GM19463 (cell line): ENCODE measurements around the gene VIPR2.
"Not testable (repeated sequence)": the region's sequence is repeated elsewhere in the genome, so short reads cannot be mapped to it uniquely, and the experiment has no call there.

ENCODE experiments used
- ATAC-seq: cut with Tn5 transposase; IDR thresholded peaks from one replicate; pipeline ENCODE4 v1.9.1; 2021; ENCODE audit warnings: mild to moderate bottlenecking, moderate library complexity; ENCODE audit not compliant: unreplicated experiment

The VIPR2 gene

GRCh38 chr7:159140170-159140910 is 4.3 kb downstream of the VIPR2 start:
- ATAC-seq, result no peak

- no peak for ATAC-seq
These were observed 5.0 kb downstream of the VIPR2 start for GRCh38 chr7:159139639-159140038.

GRCh38 chr7:159139202-159139601 is 5.5 kb downstream of the VIPR2 start:
- no peak for ATAC-seq

- no peak for ATAC-seq
These were observed 6.2 kb downstream of the VIPR2 start for GRCh38 chr7:159138508-159138907.

GRCh38 chr7:159137906-159138305 is 6.8 kb downstream of the VIPR2 start:
- ATAC-seq, result no peak

- no peak for ATAC-seq
These were observed 7.8 kb downstream of the VIPR2 start for GRCh38 chr7:159136846-159137245.

GRCh38 chr7:159136442-159136841 is 8.2 kb downstream of the VIPR2 start:
- no peak for ATAC-seq

- no peak for ATAC-seq
These were observed 8.7 kb downstream of the VIPR2 start for GRCh38 chr7:159136013-159136412.

GRCh38 chr7:159132670-159133443 is 11.8 kb downstream of the VIPR2 start:
- not testable (repeated sequence) for ATAC-seq

- no peak for ATAC-seq
These were observed 13.8 kb downstream of the VIPR2 start for GRCh38 chr7:159130820-159131219.

GRCh38 chr7:159130199-159130775 is 14.4 kb downstream of the VIPR2 start:
- no peak for ATAC-seq

GRCh38 chr7:159128767-159129166 is 15.9 kb downstream of the VIPR2 start:
- ATAC-seq, result no peak

- ATAC-seq, result no peak
These were observed 16.7 kb downstream of the VIPR2 start for GRCh38 chr7:159127691-159128642.

- no peak for ATAC-seq
These were observed 18.1 kb downstream of the VIPR2 start for GRCh38 chr7:159126311-159127260.

- ATAC-seq, result no peak
These were observed 18.8 kb downstream of the VIPR2 start for GRCh38 chr7:159125955-159126270.

- no peak for ATAC-seq
These were observed 19.3 kb downstream of the VIPR2 start for GRCh38 chr7:159125104-159125954.

GRCh38 chr7:159123793-159124192 is 20.9 kb downstream of the VIPR2 start:
- ATAC-seq, result not testable (repeated sequence)

GRCh38 chr7:159123294-159123693 is 21.4 kb downstream of the VIPR2 start:
- ATAC-seq, result not testable (repeated sequence)

GRCh38 chr7:159122276-159122675 is 22.4 kb downstream of the VIPR2 start:
- ATAC-seq, result no peak
